Measurements from ENCODE around the gene GRAMD1B.
"Not testable (repeated sequence)": the region's sequence is repeated elsewhere in the genome, so short reads cannot be mapped to it uniquely, and the experiment has no call there.

- TF ChIP-seq, protein P1, sequence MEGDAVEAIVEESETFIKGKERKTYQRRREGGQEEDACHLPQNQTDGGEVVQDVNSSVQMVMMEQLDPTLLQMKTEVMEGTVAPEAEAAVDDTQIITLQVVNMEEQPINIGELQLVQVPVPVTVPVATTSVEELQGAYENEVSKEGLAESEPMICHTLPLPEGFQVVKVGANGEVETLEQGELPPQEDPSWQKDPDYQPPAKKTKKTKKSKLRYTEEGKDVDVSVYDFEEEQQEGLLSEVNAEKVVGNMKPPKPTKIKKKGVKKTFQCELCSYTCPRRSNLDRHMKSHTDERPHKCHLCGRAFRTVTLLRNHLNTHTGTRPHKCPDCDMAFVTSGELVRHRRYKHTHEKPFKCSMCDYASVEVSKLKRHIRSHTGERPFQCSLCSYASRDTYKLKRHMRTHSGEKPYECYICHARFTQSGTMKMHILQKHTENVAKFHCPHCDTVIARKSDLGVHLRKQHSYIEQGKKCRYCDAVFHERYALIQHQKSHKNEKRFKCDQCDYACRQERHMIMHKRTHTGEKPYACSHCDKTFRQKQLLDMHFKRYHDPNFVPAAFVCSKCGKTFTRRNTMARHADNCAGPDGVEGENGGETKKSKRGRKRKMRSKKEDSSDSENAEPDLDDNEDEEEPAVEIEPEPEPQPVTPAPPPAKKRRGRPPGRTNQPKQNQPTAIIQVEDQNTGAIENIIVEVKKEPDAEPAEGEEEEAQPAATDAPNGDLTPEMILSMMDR (conservative IDR thresholded peaks at IDR 0.05 in 1 of 2, IDR thresholded peaks at IDR 0.05 in 1 of 2; ENCODE audit: low read depth in 1 of 2, low read length in 2 of 2), result not testable (repeated sequence)
- not testable (repeated sequence) for TF ChIP-seq EZH2 (IDR thresholded peaks at IDR 0.05; ENCODE audit: low read length, missing control alignments)
Measured at GRCh38 chr11:123466172-123466571, 36.1 kb downstream of the GRAMD1B start.

All from fibroblast of lung (primary cell).